GM21367 (cell line): Measurements from ENCODE around the gene GSDMA.
"Not testable (repeated sequence)": the region's sequence is repeated elsewhere in the genome, so short reads cannot be mapped to it uniquely, and the experiment has no call there.

Source experiments
- ATAC-seq: cut with Tn5 transposase; IDR thresholded peaks from one replicate; pipeline ENCODE4 v1.9.1; 2021; ENCODE audit not compliant: unreplicated experiment

GSDMA gene

DNA sequence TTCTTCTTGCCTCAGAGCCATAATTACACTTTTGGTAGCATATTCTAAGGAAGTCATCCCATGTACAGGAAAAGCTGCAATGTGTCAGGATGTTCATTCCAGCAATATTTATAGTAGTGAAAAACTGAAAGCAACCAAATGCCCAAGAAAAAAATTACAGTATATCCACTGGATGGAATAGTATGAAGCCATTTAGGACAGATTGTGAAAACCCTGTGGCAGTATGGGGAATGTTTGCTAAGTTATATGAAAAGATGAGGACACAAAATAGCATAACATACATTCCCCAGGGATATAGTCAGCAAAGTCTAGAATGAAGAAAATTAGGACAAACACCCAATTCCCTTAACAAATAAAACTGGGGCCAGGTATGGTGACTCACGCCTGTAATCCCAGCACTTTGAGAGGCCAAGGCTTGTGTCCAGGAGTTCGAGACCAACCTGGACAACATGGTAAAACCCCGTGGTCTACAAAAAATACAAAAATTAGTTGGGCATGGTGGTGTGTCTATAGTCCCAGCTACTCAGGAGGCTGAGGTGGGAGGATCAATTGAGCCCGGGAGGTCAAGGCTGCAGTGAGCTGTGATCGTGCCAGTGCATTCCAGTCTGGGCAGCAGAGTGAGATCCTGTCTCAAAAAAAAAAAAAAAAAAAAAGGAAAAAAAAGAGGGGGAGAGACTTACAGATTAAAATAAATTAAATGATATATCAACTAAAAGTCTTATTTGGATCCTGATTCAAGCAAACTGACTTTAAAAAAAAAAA is 33.0 kb upstream of the GSDMA start:
- ATAC-seq = no peak

DNA sequence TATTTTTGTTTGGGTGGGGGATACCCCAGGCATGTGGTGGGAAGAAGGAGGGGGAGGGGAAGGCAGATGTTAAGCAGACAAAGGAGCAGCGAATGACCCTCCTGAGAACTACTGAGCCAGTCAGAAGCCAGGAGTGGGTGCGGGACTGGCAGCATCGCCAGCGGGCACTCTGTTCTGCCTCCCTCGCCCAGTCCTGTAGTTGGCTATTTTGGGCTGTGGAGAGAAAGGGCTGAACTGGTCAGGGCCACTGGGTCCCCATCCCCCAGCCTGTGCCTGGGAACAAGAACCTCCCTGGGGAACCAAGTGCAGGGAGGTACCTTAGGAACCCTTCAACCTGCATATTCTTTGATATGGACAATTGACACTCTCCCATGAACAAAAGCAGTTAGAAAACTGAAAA is 28.9 kb upstream of the GSDMA start:
- ATAC-seq = no peak

DNA sequence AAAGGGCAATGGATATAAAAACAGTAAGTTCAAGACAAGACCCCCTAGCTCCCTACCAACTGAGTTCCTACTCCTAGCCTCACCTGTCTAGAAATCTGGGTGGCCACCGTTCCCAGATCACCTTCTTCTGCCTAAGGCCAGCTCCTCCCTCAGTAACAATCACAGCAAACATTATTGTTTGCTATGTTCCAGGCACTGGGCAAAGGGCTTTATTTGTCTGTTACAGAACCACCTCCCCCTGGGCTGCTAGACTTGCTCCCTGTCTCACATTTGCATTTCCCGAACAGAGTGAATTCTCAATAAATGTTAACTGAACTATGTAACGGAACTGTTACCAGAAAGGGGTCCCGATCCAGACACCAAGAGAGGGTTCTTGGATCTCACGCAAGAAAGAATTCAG is 28.5 kb upstream of the GSDMA start:
- ATAC-seq = no peak

GRCh38 chr17:39935909-39936308 is 26.9 kb upstream of the GSDMA start:
- ATAC-seq = no peak

DNA sequence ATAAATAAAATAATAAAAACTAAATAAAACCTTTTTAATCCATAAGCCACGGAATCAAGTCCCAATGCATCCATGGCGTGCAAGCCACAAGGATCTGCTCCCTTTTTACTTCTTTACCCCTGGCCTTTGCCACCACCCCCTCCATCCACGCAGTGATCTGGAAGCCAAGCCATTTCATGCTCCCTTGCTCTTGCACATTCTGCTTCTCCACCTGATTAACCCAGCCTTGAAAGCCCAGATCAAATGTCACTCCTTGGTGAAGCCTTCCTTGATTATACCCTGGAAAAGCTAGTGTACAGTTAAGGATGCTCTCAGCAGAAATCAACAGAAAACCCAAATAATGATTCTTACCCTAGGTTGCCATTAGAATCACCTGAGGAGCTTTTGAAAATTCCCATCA is 25.4 kb upstream of the GSDMA start:
- ATAC-seq = no peak

- no peak for ATAC-seq
These were observed 24.5 kb upstream of the GSDMA start for GRCh38 chr17:39938140-39938869.

DNA sequence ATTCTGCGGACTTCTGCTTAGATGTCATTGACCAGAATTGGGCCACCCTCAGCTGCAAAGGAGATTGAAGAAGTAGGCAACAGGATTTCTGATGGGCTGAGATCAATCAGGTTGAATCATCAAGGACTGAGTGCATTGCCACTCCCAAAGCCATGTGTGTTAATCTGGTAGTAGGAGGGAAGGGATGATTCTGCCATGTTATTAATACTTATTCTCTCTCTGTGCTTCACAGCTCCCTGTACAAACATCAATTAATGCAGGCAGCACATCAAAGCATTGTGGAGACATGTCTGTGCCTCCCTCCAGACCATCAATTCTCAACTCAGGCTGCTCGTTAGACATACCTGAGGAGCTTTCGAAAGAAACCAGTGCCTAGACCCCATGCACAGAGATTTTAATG is 23.7 kb upstream of the GSDMA start:
- ATAC-seq = no peak

GRCh38 chr17:39939588-39940419 is 23.0 kb upstream of the GSDMA start:
- ATAC-seq = no peak

GRCh38 chr17:39943702-39944392 is 19.0 kb upstream of the GSDMA start:
- ATAC-seq = no peak

DNA sequence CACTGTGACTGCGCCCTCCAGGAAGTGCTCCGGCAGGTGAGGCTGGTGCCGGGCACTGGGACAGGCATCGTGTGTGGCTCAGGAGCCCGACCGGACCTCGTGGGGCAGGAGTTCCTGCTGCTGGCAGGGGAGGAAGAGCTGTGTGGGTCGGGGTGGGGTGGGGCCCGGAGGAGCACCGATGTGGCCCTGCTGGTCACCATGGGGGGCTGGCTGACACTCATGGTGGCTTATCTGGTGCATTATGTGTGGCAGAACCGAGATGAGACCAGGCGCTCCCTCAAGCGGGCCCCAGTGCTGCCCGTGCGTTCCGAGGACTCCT is 18.5 kb upstream of the GSDMA start:
- ATAC-seq = no peak

DNA sequence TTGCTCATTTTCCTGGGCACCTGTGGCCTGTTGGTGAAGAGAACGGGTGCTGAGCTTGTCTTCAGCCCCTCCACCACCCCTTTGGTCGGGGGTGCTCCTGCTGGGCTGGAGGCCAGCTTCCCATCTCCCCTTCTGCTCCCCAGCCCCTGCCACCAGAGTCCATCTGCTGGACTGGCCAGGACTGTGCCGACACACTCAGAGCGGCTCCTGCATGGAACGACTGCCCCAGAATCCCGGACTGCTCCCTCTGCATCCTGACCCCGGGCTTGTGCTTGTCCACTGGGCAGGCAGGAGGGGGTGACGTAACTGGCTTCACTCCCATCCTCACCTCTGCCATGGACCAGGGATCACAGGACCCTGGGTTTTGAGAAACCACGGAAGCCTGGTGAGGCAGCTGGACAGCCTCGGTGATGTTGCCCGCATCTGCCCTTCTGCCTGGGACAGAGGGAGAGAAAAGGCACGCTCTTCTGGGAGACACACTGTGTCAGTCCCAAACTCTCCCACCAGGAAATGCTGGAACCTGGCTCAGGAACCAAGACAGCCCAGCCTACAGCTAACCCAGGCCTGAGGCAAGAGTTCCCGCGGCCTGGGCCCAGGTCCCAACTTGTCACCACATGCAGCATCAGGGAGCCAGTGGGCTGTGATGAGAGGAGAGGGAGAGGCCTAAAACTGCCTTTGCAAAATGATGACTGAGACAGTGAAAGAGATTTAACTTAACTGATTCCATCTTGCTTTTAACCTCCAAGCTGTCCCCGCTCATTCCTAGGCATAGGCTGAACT is 16.1 kb upstream of the GSDMA start:
- no peak for ATAC-seq

DNA sequence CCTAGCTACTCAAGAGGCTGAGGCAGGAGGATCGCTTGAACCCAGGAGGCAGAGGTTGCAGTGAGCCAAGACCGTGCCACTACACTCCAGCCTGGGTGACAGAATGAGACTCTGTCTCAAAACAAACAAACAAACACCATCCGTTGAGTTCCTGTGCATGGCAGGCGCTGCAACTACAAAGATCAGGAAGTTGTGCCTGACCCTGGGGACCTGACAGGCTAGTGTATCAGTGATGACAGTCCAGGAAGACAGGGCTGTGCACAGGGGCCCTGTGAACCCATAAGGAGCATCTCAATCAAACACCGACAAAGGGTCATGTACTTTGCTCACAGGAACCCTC is 14.3 kb upstream of the GSDMA start:
- not testable (repeated sequence) for ATAC-seq

GRCh38 chr17:39949028-39949427 is 13.8 kb upstream of the GSDMA start:
- no peak for ATAC-seq

DNA sequence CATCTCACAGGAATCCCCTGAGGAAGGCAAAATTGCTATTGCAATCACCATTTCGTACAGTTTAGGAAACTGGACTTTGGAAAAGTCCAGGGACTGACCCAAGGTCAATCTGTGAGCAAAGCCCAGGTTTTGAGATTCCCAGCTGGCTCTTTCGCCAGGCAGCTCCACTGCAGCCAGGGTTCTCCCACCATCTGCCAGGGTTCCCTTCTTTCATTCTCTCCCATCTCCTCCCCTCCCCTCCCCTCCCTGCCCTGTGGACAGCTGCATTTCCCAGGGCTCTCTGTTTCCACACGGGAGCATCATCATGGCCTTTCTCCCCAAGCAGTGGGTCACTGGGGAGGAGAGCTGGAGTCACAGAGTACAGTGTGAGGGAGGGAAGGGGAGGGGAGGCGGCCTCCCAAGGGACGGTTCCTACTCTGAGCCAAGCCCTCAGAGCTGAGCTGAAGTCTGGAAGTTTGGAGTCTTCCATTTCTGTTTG is 11.9 kb upstream of the GSDMA start:
- no peak for ATAC-seq

DNA sequence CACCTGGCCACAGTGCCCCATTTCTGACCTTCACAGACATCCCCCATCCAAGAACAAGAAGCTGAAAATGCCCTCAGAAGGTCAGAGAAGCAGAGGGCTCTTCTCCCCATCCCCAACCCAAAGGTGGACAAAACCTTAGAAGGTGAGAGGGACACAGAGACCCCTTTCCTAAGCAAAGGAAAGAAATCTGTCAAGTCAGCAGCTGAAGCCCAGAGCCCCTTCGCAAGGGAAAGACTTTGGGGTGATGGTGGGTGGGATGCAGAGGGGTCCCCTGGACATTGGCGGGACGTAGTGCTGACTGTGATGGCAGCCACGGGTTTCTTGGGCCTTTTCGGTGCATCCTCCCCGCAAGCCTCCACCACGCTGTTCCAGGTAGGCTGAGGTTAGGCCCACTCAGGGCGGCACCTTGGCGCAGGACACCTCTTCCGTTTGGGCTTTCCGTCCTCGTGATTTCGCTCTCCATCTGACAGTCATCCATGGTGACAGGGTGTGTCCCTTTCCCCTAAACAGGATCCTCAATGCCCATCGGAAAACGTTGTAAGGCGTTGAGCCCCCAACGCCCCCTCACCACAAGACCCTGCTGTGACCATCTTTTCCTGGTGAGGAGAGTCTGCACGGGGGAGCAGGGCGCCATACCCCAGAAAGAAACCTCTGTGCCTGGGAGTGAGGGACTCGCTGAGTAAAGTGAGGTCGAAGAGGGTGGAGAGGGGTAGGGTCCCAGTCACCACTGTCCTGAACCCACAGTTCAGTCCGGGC is 10.7 kb upstream of the GSDMA start:
- ATAC-seq = peak; percentile 19

GRCh38 chr17:39952680-39953470 is 9.9 kb upstream of the GSDMA start:
- ATAC-seq = peak; percentile 66

GRCh38 chr17:39953471-39953888 is 9.3 kb upstream of the GSDMA start:
- no peak for ATAC-seq

GRCh38 chr17:39954876-39955275 is 7.9 kb upstream of the GSDMA start:
- no peak for ATAC-seq

DNA sequence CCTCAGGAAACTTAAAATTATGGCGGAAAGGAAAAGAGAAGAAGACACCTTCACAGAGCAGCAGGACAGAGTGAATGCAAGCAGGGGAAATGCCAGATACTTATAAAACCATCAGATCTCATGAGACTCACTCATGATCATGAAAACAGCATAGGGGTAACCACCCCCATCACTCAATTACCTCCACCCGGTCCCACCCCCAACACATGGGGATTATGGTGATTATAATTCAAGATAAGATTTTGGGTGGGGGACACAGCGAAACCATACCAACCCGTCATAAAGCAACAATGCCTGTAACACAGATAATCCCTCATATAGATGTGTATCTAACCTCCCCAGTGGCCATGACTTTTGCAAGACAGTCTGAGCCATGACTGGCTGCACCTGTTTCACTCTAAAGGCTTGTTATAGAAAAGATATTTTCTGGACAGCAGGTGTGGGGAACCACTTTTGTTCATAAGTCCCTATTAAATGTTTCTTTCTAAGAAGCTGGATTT is 7.0 kb upstream of the GSDMA start:
- ATAC-seq = no peak
